SKM-1 treated with dmso at 0.1 percent for 144 hours (cell line): Measurements from ENCODE around the gene NFRKB.
"Not testable (repeated sequence)": the region's sequence is repeated elsewhere in the genome, so short reads cannot be mapped to it uniquely, and the experiment has no call there.

Experiments used
- DNase-seq: peaks from one replicate; lab custom pipeline; 2025; ENCODE audit not compliant: unreplicated experiment; lab: John Stamatoyannopoulos, UW

NFRKB gene

DNA sequence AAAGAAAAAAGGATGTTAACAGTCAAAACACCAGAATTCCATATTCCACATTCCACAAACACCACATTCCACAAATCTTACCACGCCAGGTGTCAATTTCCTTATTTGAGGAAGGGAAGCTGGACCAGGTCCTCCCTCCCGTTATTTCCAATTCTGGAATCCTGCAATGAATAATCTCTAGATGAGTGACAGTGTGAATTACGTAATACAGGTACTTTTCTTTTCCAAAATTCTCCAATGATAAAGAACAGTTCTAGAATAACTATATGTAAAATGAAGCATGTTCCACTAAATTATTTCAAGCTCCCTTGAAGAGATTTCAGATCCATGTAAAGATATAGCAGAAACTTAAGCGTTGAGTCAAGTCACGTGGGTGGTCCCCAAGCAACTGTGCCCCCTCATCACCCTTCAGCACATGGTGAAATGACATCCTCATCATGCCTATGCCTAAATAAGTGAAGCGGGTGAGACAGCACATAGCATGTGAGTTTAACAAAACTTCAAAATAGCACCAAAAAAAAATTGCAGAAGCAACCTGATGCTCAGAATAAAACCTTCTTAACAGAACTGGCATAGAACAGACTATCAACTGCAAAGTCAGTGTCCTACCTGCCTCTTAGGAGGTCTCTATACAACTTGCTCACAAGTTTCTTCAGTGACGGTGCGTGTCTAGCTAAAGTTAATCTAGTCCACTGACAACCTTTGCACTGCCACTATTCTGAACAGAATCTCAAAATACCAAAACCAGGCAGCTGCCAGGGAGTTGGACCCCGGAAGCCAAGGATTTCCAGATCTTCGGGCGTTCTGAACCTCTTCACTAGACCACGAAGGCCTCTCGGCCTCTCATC, 876 bp downstream of the NFRKB start:
- DNase-seq, result no peak

DNA sequence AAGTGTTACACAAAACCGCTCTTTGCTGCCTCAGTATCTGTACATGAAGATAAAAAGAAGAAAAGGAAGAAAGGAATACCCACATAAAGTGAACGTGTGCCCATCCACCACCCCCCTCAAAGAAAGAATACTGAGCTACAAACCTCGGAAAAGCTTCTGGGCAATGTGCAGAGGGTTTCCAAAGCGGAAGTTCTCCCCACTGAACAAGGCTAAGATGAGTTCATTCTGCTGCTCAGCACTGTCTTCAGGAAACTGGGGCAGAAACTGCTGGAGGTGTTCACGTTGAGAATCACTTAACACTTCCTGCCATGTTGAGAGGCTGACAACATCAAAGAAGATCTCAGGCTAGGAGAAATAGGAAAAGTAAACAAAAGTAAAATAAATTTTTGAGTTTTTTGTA, 6.9 kb downstream of the NFRKB start:
- no peak for DNase-seq

DNA sequence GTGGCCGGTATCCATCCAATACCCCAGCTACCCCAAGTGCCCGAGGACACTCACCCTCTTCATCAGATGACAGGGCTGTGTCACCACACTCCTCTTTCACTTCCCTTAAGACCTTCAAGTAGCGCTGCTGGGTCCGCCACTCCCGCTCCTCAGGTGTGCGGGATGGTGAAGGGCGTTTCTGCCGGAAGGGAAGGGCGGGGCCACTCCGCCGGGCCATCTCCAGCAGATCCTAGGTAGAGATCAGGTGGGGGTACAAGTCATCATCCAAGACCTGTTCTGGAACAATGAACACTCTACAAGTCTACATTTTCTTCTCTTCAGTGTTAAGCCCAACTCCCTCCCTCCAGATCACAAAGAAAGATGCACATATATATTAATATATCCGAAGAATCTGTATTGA, 10.0 kb downstream of the NFRKB start:
- no peak for DNase-seq

DNA sequence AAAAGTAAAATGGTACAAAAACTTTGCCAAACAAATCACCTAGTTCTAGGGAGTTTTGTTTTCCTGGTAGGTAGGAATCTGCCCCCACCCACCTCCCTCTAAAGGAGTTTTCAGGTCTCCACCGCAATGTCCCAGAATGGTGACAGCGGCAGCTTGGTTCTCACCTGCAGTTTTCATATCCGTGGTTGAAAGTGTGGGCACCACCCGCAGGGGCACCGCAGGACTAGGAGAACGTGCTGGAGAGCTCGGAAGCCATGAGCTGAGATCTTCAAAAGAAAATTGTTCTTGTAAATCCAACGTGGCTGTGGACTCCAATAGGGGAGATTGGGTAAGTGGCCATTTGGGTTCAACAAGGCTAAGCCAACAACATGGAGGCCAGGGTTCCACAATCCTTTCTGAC, 10.8 kb downstream of the NFRKB start:
- DNase-seq, result no peak

DNA sequence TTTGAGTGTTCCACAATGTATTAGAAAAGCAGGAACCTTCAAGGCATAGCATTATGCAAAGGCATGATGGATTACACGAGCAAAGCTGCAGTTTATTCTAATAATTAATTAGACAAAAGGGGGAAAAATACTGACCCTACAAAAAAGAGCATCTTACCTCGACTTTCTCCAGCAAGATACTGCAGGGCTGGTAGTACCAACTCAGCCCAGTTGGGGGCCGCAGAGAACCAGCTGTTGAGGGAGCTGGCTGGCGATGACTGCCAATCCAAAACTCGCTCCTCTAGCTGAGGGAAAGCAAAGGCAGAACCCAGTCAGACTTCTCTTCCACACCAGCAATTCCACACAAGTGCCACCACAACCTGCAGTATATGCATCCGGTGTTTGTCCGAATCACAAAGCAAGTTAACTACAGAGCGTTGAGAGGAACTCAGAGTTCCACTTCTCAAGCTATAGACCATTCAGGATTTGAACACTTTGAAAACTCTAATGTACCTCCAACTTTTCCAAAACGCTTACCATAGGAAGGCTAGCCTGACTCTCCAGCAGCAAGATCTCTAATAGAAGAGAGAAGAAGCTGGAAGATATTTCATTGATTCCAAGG, 13.7 kb downstream of the NFRKB start:
- peak; percentile 12 for DNase-seq

DNA sequence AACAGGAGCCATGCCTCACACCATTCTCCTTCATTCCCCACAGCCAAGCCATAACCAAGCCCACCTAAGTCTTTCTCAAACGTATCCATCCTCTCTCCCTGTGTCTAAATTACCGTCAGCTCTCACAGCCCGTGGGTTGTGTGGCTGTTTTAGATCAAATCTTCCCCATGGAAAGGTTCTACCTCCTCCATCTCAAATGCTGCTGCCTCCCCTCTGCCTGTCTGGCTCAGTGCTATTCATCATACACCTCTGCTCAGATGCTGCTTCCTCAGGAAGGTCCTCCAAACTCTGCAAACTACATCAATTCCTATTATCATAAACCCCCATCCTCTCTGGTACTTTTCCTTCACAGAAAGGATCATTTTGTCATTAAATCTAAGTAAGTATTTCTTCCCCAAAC, 15.1 kb downstream of the NFRKB start:
- DNase-seq, result no peak

DNA sequence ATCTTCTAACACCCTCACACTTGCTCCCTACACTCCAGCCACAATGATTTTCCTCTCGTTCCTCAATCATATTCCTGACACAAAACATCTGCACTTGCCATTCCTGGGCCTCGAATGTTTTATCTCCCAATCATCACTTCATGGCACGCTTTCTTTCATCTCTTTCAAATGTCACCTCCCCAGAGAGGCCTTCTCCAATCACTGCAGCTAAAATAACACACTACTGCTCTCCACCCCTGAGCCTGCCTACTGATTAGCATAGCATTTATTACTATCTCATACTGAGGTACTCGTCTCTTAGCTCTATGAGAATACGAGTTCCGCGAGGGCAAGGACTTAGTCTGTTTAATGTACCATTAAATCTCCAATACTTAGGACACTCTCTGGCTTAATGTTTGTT, 23.5 kb downstream of the NFRKB start:
- no peak for DNase-seq

DNA sequence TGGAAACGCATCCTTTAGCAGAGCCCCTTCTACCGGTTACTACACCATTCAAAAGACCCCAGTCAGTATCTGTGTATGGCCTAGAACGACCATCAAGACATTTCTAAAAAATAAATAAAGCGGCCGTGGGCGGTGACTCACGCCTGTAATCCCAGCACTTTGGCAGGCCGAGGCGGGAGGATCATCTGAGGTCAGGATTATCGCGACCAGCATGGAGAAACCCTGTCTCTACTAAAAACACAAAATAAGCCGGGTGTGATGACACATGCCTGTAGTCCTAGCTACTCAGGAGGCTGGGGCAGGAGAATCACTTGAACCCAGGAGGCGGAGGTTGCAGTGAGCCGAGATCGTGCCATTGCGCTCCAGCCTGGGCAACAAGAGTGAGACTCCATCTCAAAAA, 26.8 kb downstream of the NFRKB start:
- not testable (repeated sequence) for DNase-seq

DNA sequence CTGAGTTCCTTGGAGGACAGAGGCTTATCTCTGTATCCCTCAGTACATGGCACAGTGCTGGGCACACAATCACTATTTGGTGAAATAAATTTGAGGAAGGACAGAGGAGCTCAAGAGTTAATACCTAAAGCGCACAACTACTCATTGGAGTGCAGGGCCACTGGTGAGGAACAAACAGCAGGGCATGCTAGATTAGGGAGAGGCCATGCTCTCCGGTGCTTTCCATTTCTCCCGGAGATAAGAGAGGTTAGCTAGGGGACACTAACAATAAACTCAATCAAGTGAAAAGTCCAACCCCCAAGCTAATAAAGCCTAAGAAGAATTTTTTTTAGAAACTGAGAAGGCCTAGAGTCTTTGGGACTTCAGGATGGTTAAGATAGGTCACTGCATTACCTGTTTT, 29.1 kb downstream of the NFRKB start:
- no peak for DNase-seq

DNA sequence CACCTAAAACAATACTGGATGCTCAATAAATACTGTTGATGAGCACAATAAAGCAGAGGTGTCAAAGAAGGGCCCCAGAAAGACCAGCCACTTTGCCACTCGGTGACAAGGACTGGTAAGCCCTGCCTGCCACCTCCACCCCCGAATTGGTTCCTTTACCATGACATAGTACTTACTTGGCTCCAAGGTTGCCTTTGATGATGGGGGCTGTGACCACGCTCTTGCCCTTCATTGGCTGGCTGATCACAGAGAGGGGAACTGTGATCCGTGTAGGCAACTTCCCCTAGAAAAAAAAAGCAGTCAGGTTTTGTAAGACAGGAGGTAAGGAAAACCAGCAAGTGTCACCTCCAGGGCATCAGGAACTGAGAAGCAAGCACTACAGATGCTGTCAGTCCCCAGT, 29.7 kb downstream of the NFRKB start:
- DNase-seq, result peak; percentile 15

DNA sequence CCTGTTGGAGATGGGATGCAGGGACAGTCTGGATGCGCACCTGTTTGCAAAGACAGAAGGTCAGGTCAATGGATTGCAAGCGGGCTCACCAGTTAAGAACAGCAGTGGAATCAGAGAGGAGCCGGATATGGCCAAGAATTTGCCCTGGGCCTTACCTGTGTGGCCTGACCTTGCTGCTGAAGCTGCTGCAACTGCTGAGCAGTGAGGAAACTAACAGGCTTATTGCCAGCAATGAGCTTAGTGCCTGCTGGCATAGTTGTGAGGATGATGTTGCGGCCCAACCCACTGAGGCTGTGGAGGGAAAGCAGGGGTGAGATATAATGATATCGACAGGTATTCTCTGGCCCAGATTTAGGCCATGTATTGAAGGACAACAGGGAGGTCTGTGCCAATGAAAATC, 30.6 kb downstream of the NFRKB start:
- no peak for DNase-seq

DNA sequence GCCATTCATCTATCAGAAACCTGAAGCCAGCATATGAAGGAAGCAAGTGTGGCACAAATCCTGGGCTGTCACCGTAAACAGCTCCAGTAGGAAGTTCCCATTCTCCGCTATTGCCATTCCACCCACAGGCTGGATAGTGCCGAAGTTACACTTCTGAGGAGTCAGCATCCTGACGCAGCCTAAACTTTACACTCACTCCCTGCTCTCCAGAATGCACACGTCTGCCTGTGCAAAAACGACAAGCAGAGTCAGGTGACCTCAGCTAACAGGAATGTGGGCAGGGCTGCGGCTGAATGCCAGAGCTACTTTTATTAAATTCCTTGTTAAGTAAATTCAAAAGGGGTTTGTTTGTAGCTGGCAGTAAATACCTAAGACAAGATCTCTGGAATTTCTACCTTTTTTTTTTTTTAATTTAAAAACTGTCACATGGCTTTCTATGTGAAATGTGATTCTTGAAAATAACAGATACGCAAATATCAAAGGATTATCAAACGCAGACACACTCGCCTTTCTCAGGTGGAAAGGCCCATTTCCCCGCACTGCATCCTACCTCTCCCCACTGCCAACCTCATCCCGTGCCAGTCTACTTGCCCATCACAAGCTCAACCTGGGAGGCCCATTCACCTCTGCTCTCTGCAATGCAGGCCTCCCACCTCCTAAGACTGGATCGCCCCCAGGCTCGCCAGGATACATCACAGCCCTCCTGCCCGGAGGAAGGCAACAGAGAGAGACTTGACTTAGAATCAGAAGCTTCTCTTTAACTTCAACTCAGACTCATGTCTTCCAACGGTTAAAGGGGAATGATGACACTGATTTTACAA, 33.5 kb downstream of the NFRKB start:
- no peak for DNase-seq

DNA sequence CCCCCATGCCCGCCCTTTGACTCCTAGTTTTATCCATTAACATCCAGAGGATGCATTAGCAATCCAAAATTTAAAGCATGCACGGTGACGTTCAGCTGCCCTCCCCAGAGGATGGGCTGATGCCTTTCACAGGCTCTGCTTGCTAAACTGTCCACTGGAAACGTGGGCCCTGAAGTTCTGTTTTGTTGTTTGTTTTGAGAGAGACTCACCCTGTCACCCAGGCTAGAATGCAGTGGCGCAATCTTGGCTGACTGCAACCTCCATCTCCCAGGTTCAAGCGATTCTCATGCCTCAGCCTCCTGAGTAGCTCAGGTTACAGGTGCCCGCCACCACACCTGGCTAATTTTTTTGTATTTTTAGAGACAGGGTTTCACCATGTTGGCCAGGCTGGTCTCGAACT, 39.3 kb downstream of the NFRKB start:
- DNase-seq, result no peak

DNA sequence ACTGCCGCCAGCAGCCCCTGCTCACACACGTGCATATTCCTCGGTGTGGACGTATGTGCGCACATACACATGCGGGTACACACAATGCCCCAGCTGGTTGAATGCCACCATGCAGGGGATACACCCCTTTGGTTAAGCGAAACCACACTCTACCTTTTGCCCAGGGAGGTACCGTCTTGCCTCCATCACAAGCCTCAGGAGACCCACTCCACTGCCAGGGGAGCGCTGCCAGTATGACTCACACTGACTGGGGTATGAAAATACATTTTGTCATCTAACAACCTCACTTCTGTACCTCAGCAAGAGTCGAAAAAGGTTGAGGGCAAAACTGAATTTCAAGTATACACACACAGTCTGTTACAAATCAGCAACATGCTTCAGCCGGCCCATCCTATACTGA, 40.3 kb downstream of the NFRKB start:
- no peak for DNase-seq

DNA sequence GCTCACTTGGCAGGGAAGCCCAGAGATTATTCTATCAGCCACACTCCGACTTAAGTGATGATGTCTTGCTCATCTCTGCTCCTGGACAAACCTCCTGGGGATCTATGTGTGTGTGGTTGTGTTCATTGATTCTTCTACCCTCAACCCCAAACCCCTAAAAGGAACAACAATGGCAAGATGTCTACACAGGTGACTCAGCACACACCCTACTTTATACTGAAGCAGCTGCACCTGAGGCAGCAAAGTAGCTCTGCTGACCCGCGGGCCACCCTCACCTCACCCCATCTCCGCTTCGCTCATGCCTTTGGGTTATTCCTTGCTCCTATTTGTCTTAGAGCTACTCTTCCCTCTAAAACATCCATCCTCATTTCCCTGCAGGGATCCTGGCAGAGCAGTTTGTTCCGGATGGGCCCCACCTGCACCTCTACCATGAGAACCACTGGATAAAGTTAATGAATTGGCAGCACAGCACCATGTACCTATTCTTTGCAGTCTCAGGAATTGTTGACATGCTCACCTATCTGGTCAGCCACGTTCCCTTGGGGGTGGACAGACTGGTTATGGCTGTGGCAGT, 41.1 kb downstream of the NFRKB start:
- no peak for DNase-seq

DNA sequence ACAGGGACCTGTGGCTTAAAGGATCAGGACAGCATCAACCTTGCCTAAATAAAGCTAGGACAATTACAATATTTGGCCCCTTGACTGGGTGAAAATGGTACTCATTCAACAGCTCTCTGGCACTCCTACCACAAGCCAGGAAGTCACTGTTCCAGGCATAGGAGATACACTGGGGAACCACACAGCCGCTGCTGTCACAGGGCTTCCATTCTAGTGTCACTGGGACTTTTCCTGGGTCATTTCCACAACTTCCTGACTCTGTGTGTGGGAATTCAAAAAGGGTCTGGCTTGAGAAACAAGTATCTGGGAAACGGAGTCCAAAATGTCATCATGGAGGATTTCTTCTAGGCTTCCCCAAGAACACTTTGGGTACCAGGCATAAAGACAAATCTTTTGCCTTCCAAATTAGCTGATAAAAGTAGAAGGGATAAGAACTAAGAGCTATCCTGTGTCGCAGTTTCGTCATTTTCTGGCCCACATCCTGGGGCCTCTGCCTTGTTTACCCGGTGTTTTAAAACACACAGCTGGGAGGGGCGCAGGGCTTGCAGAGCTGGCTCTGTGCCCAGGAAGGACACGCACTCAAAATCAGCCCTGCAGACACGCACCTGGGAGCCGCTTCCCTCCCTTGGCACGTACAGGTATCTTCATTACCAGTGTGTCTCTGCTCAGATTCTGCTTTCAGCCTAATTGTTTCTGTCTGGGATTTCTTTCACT, 41.7 kb downstream of the NFRKB start:
- no peak for DNase-seq

DNA sequence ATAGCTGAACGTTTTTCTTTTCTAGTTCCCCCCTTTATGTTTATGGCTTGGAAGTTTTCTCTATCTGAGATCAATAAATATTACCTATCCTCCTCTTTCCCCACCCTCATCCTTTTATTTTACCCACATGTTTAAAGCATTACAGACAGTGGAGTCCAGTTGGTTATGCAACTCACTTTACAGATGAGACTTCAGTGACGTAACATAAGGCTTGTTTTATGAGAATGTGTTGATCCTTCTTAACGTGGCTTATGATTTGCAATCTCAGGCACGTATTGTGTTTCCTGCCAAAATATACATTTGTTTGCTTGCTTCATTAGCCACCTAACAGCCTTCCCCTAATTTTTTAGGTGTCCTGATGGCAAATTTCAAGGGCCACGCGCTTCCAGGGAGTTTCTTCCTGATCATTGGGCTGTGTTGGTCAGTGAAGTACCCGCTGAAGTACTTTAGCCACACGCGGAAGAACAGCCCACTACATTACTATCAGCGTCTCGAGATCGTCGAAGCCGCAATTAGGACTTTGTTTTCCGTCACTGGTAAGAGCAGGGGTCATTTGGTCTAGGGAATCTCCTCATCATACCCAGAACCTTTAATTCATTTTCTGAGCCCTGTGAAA, 43.1 kb downstream of the NFRKB start:
- DNase-seq, result peak; percentile 41

DNA sequence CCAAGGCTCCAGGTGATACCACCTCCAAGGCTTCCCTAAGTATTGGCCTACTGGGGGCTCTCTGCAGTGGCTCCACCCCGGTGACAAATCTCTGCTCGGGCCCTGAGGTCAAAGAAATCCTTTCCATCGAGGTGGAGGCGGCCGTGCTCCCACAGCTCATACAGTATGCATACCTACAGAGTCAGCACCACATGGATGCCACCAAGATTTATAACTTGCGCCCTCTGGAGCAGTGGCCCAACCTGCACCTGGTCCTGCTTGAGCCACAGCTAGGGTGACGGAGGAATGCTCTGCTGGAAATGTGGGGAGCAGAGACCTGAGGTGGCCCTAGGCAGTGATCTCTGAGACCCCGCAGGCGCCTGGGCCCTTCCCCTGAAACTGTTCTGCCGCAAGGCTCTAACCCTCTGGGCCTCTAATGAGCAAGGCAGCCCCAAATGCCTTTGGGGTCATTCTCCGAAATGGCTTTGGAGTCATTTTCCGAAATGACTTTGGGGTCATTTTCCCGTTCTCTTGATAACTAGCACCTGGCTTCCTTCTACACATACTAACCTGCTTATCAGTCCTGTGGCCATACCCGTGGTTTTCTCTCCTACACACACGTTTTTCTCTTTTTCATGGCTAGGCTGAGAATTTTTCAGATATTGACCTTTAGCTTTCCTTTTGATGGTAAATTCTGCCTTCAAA, 45.8 kb downstream of the NFRKB start:
- no peak for DNase-seq

DNA sequence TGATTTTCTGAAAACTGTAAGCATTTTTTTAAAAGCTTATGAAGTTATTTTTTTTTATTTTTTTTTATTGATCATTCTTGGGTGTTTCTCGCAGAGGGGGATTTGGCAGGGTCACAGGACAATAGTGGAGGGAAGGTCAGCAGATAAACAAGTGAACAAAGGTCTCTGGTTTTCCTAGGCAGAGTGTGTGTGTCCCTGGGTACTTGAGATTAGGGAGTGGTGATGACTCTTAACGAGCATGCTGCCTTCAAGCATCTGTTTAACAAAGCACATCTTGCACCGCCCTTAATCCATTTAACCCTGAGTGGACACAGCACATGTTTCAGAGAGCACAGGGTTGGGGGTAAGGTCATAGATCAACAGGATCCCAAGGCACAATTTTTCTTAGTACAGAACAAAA, 48.0 kb downstream of the NFRKB start:
- not testable (repeated sequence) for DNase-seq
